Neural cell (in vitro differentiated cells): Measurements from ENCODE around the gene CSRNP3. TPM values are rescaled to one million over a fixed set of nuclear protein-coding genes. Genes with fewer than 3 reads are reported as not detected.
A peak's percentile ranks its signal among the peaks of the same experiment; 100 is the strongest.

Experiments used
- H2AFZ ChIP-seq: fragments of 200-600, 300-800 bp; sonication (generic), shearing (Covaris generic); 2 replicates; pipeline ENCODE4 v1.6.0; 2014; ENCODE audit warnings: low read depth, mild to moderate bottlenecking, antibody characterized with exemption, low read length, moderate library complexity
- H3F3A ChIP-seq: fragments of 200-600 bp; shearing (Covaris generic); 2 replicates; pipeline ENCODE4 v1.6.1; 2016; ENCODE audit warnings: mild to moderate bottlenecking, moderate library complexity, mixed read lengths, antibody characterized with exemption, low read length; ENCODE audit not compliant: insufficient read depth, poor library complexity, severe bottlenecking
- H3K27ac ChIP-seq: fragments of 200-600, 300-800 bp; sonication (generic), shearing (Covaris generic); 2 replicates; pipeline ENCODE4 v1.5.1; 2014; ENCODE audit warnings: mild to moderate bottlenecking, low read length, moderate library complexity
- H3K27me3 ChIP-seq: fragments of 300-800, 200-600 bp; sonication (generic), shearing (Covaris generic); 2 replicates; pipeline ENCODE4 v1.6.0; 2014; ENCODE audit warnings: mild to moderate bottlenecking, low read depth, low read length, moderate library complexity; ENCODE audit not compliant: insufficient read depth
- H3K36me3 ChIP-seq: fragments of 300-800, 200-600 bp; sonication (generic), shearing (Covaris generic); 2 replicates; pipeline ENCODE4 v1.5.1; 2014; ENCODE audit warnings: mild to moderate bottlenecking, antibody characterized with exemption, low read length, moderate library complexity; ENCODE audit not compliant: insufficient read depth
- H3K4me2 ChIP-seq: fragments of 300-800, 200-600 bp; sonication (generic), shearing (Covaris generic); 2 replicates; pipeline ENCODE4 v1.6.0; 2014; ENCODE audit warnings: mild to moderate bottlenecking, low read length
- H3K4me3 ChIP-seq: fragments of 300-800, 200-600 bp; sonication (generic), shearing (Covaris generic); 2 replicates; pipeline ENCODE4 v1.5.1; 2014; ENCODE audit warnings: mild to moderate bottlenecking, low read length, moderate library complexity
- H3K79me2 ChIP-seq: fragments of 200-600 bp; shearing (Covaris generic); replicated peaks from 2 replicates; pipeline ENCODE4 v1.6.0; 2014; ENCODE audit warnings: mild to moderate bottlenecking, low read length, moderate library complexity; ENCODE audit not compliant: insufficient read depth
- H3K9ac ChIP-seq: fragments of 300-800, 200-600 bp; sonication (generic), shearing (Covaris generic); 2 replicates; pipeline ENCODE4 v1.6.1; 2016; ENCODE audit warnings: mild to moderate bottlenecking, low read length, mixed read lengths
- H3K9me2 ChIP-seq: fragments of 200-600 bp; shearing (Covaris generic); 2 replicates; pipeline ENCODE4 v1.6.1; 2016; ENCODE audit warnings: mild to moderate bottlenecking, low read length, mixed read lengths; ENCODE audit not compliant: insufficient read depth
- H3K9me3 ChIP-seq: fragments of 200-600, 300-800 bp; sonication (generic), shearing (Covaris generic); 2 replicates; pipeline ENCODE4 v1.6.1; 2016; ENCODE audit warnings: mild to moderate bottlenecking, mixed run types, low read length, moderate library complexity, mixed read lengths
- H4K20me1 ChIP-seq: fragments of 200-600 bp; shearing (Covaris generic); 2 replicates; pipeline ENCODE4 v1.6.1; 2016; ENCODE audit warnings: mild to moderate bottlenecking, mixed run types; ENCODE audit not compliant: insufficient read depth
- EP300 ChIP-seq: fragments of 450-650 bp; conservative IDR thresholded peaks from 2 replicates; pipeline ENCODE4 v1.6.1; 2014; ENCODE audit warnings: antibody characterized with exemption, mild to moderate bottlenecking, moderate library complexity; ENCODE audit not compliant: poor library complexity, severe bottlenecking
- EZH2 ChIP-seq: fragments of 200-600, 300-800 bp; shearing (Covaris generic), sonication (generic); IDR thresholded peaks from 2 replicates; pipeline ENCODE4 v1.6.1; 2014; ENCODE audit warnings: antibody characterized with exemption, low read length, borderline replicate concordance, mild to moderate bottlenecking; ENCODE audit not compliant: insufficient read depth, poor library complexity, severe bottlenecking
- MXI1 ChIP-seq: fragments of 450-650 bp; conservative IDR thresholded peaks from 2 replicates; pipeline ENCODE4 v1.6.1; 2014; ENCODE audit warnings: antibody characterized with exemption, mild to moderate bottlenecking; ENCODE audit not compliant: poor library complexity, severe bottlenecking
- POLR2AphosphoS5 ChIP-seq: IDR thresholded peaks from 2 replicates; pipeline ENCODE4 v1.6.1; 2012
- RAD21 ChIP-seq: fragments of 450-650 bp; conservative IDR thresholded peaks from 2 replicates; pipeline ENCODE4 v1.6.1; 2014; ENCODE audit warnings: antibody characterized with exemption, mild to moderate bottlenecking, moderate library complexity
- SMC3 ChIP-seq: fragments of 450-650 bp; conservative IDR thresholded peaks from 2 replicates; pipeline ENCODE4 v1.6.1; 2014; ENCODE audit warnings: antibody characterized with exemption, mild to moderate bottlenecking, moderate library complexity; ENCODE audit not compliant: poor library complexity
- TAF1 ChIP-seq: IDR thresholded peaks from 2 replicates; pipeline ENCODE4 v1.6.1; 2012; ENCODE audit warnings: low read depth
- polyA plus RNA-seq: library from polyadenylated mRNA; depleted of rRNA; stranded (reverse); fragments of >200 nt; gene quantifications from 2 replicates; pipeline ENCODE4 v1.2.3, GENCODE V29; 2014
- TF ChIP-seq, protein P1 (sequence below): fragments of 450-650 bp; IDR thresholded peaks from 2 replicates; pipeline ENCODE4 v1.5.1; 2014; ENCODE audit warnings: antibody characterized with exemption, mild to moderate bottlenecking, moderate library complexity; ENCODE audit not compliant: poor library complexity, severe bottlenecking
- TF ChIP-seq, protein P2 (sequence below): IDR thresholded peaks from 2 replicates; pipeline ENCODE4 v1.6.1; 2012; ENCODE audit warnings: borderline replicate concordance

Gene CSRNP3
- polyA plus RNA-seq, 1 donor from 2014 or later = 66.6 TPM

DNA sequence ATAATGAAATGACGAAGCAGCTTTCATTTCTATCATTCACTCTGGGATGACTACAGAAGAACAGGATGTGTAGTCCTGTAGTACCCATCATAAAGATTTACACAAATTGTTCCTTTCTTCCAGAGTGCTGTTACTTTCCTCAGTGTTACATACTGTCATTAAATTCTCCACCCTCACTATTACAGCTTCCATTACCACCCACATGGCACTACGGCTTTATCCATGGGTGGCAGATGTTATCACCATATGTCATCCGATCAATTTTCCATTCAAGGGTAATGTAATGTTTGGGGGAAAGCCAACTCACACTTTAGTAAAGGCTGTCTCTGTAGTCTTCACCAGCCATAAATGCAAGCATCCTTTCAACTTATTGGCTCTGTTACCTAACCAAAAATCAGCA lies 7.1 kb upstream of the CSRNP3 start:
- H3K4me2 ChIP-seq = no peak overlapping the region
- no peak overlapping the region for H3K4me3 ChIP-seq

DNA sequence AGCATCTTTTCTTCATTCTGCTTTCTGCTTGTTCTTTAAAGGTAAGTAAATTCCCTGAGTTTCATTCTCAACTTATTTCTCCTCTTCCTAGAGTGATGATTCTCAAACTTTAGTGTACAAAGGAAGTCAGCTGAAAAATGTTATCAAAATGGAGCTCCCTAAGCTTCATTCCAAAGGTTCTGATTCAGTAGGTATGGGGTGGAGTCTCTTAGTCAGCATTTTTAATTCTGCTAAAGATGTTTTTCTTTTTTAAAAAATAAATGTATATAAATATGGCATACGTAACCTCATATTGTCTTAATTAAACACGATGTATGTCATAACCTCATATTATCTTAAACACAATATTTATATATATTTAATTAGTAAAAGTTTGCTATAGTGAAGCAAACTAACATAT lies 3.1 kb upstream of the CSRNP3 start:
- Histone ChIP-seq H3K79me2 (peaks cover 18% of the 10 kb centered on the region), H3K4me2 (no peak overlapping the region), H3K36me3 (no peaks in the 10 kb centered on the region), H2AFZ (no peak overlapping the region), H3K27ac (no peak overlapping the region), H3K27me3 (no peaks in the 10 kb centered on the region), H3K9ac (no peak overlapping the region), H3K9me2 (no peaks in the 10 kb centered on the region), H4K20me1 (no peaks in the 10 kb centered on the region), H3K4me3 (no peak overlapping the region), H3K9me3 (no peaks in the 10 kb centered on the region), H3F3A (peaks cover 4% of the 10 kb centered on the region)
- TF ChIP-seq EP300 (no peak), MXI1 (no peak), SMC3 (no peak), EZH2 (no peak), TAF1 (no peak), RAD21 (no peak), POLR2AphosphoS5 (no peak)
- TF ChIP-seq, protein P1, sequence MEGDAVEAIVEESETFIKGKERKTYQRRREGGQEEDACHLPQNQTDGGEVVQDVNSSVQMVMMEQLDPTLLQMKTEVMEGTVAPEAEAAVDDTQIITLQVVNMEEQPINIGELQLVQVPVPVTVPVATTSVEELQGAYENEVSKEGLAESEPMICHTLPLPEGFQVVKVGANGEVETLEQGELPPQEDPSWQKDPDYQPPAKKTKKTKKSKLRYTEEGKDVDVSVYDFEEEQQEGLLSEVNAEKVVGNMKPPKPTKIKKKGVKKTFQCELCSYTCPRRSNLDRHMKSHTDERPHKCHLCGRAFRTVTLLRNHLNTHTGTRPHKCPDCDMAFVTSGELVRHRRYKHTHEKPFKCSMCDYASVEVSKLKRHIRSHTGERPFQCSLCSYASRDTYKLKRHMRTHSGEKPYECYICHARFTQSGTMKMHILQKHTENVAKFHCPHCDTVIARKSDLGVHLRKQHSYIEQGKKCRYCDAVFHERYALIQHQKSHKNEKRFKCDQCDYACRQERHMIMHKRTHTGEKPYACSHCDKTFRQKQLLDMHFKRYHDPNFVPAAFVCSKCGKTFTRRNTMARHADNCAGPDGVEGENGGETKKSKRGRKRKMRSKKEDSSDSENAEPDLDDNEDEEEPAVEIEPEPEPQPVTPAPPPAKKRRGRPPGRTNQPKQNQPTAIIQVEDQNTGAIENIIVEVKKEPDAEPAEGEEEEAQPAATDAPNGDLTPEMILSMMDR = no peak
- TF ChIP-seq, protein P2, sequence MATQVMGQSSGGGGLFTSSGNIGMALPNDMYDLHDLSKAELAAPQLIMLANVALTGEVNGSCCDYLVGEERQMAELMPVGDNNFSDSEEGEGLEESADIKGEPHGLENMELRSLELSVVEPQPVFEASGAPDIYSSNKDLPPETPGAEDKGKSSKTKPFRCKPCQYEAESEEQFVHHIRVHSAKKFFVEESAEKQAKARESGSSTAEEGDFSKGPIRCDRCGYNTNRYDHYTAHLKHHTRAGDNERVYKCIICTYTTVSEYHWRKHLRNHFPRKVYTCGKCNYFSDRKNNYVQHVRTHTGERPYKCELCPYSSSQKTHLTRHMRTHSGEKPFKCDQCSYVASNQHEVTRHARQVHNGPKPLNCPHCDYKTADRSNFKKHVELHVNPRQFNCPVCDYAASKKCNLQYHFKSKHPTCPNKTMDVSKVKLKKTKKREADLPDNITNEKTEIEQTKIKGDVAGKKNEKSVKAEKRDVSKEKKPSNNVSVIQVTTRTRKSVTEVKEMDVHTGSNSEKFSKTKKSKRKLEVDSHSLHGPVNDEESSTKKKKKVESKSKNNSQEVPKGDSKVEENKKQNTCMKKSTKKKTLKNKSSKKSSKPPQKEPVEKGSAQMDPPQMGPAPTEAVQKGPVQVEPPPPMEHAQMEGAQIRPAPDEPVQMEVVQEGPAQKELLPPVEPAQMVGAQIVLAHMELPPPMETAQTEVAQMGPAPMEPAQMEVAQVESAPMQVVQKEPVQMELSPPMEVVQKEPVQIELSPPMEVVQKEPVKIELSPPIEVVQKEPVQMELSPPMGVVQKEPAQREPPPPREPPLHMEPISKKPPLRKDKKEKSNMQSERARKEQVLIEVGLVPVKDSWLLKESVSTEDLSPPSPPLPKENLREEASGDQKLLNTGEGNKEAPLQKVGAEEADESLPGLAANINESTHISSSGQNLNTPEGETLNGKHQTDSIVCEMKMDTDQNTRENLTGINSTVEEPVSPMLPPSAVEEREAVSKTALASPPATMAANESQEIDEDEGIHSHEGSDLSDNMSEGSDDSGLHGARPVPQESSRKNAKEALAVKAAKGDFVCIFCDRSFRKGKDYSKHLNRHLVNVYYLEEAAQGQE = no peak

More for the DNA sequence above, 7.1 kb upstream of the CSRNP3 start:
- no peak overlapping the region for H3K9ac ChIP-seq
- H4K20me1 ChIP-seq = no peaks in the 10 kb centered on the region
- no peaks in the 10 kb centered on the region for H3K9me3 ChIP-seq
- no peak overlapping the region for H3K27ac ChIP-seq
- H2AFZ ChIP-seq = no peak overlapping the region
- no peaks in the 10 kb centered on the region for H3K36me3 ChIP-seq
- no peaks in the 10 kb centered on the region for H3K27me3 ChIP-seq
- H3F3A ChIP-seq = no peaks in the 10 kb centered on the region
- no peaks in the 10 kb centered on the region for H3K79me2 ChIP-seq
- no peak for TF ChIP-seq MXI1
- peak; percentile 82 for TF ChIP-seq EP300
- TF ChIP-seq SMC3 = no peak
- no peak for TF ChIP-seq RAD21
- no peak for TF ChIP-seq TAF1
- no peak for TF ChIP-seq EZH2
- TF ChIP-seq, protein P1 = no peak
- TF ChIP-seq, protein P2 = peak; percentile 48
- peak; percentile 86 for TF ChIP-seq POLR2AphosphoS5
- no peaks in the 10 kb centered on the region for H3K9me2 ChIP-seq
